Psoas muscle (tissue), 8 donors: ENCODE results near the gene IP6K1. TPM values are rescaled to one million over a fixed set of nuclear protein-coding genes. Genes with fewer than 3 reads are reported as not detected.
A peak's percentile ranks its signal among the peaks of the same experiment; 100 is the strongest.

Experiments used
- ATAC-seq, 4 donors: fragments of 200-7000 bp; cut with Tn5 transposase; one replicate each; pipeline ENCODE4 v1.9.1; 2020; ENCODE audit warnings: moderate library complexity in 3 of 4, mild to moderate bottlenecking in 2 of 4
- DNase-seq, 2 donors: peaks; one replicate each; pipeline ENCODE4 v3.0.0-alpha.2; 2020
- H3K27ac ChIP-seq: fragments of 200-600 bp; one replicate; pipeline ENCODE4 v1.8.0; 2022
- H3K27me3 ChIP-seq, 3 donors: fragments of 200-600 bp in 1 of 3; one replicate each; pipeline versions ENCODE4 v1.6.1 to v1.8.0; 2013 to 2022; ENCODE audit warnings: low read length in 2 of 3, mild to moderate bottlenecking in 2 of 3, moderate library complexity in 1 of 3; ENCODE audit not compliant: insufficient read depth in 3 of 3
- H3K36me3 ChIP-seq, 2 donors: fragments of 200-600 bp in 1 of 2; one replicate each; pipeline versions ENCODE4 v1.6.1 to v1.8.0; 2013 to 2022; ENCODE audit warnings: low read depth in 1 of 2, mild to moderate bottlenecking in 1 of 2, moderate library complexity in 1 of 2; ENCODE audit not compliant: insufficient read depth in 1 of 2
- H3K4me1 ChIP-seq: fragments of 200-600 bp; one replicate; pipeline ENCODE4 v1.8.0; 2022
- H3K4me3 ChIP-seq: fragments of 200-600 bp; one replicate; pipeline ENCODE4 v1.8.0; 2022; ENCODE audit warnings: mild to moderate bottlenecking
- H3K9me3 ChIP-seq: fragments of 200-600 bp; one replicate; pipeline ENCODE4 v1.8.0; 2022
- CTCF ChIP-seq: fragments of 200-600 bp; IDR thresholded peaks from one replicate; pipeline ENCODE4 v1.8.0; 2022; ENCODE audit warnings: antibody characterized with exemption
- WGBS, 3 donors: extraction: QIAGEN DNeasy Blood & Tissue Kit; methylation state at CpG; one replicate each; pipeline versions ENCODE4 v1.1.6 to v1.1.7; 2013; 5-methylcytosine and 5-hydroxymethylcytosine counted together
- intact Hi-C, 2 donors: fragments of 100-400 bp; cut with DNase I; formaldehyde crosslinking; loops; one replicate each; pipeline versions ENCODE4 v1.11.0 to v1.14.2; 2022
- polyA plus RNA-seq, 3 donors: library from polyadenylated mRNA; stranded (reverse); fragments of 200-250 nt; gene quantifications; one replicate each; pipeline ENCODE4 v1.2.3, GENCODE V29; 2013
- total RNA-seq, 4 donors: library from RNA; stranded (reverse); fragmentation: NEBNext Ultra II Directional in 2 of 4; extraction: Animal tissue kit (Norgen Biotek cat#: 25700) in 2 of 4; gene quantifications; one replicate each; pipeline versions ENCODE4 v1.2.1 to v1.2.4, GENCODE V29; 2021 to 2023
- donor health status: healthy with polysubstance abuse.
- donor health status: DM: no; HTN: no; CAD: no; lungs with moderate emphysema.
- donor health status: Bipolar disorder and iron deficiency.
- donor health status: healthy.
- donor health status: DM: yes; HTN: yes; CAD: no.
- donor health status: DM: no; HTN: no; CAD: no.
- donor health status: DM: no; HTN: no; CAD: no.
- donor health status: DM: yes; HTN: yes; CAD: no.

IP6K1 gene
- total and polyA plus RNA-seq, 7 donors = 9.1 to 16.1 (median 12.3) TPM

- no peak overlapping the region for H3K4me3 ChIP-seq
- TF ChIP-seq CTCF = no peak
- WGBS, 3 donors = 87 to 92% (median 87%) methylated on average over 19 of the region's 19 CpGs
- peaks cover 5 to 64% of the 10 kb centered on the region in 2 donors for H3K36me3 ChIP-seq
- H3K9me3 ChIP-seq = no peaks in the 10 kb centered on the region
- intact Hi-C loops = no loop called here
- no peaks in the 10 kb centered on the region for H3K27me3 ChIP-seq
- peaks cover 20% of the 10 kb centered on the region for H3K4me1 ChIP-seq
- ATAC-seq (no peak), DNase-seq (no peak)
- no peak overlapping the region for H3K27ac ChIP-seq
Observed at GRCh38 chr3:49727154-49727923, 59.0 kb downstream of the IP6K1 start.

GRCh38 chr3:49725906-49726681, 60.2 kb downstream of the IP6K1 start:
- no peak for ATAC-seq
- TF ChIP-seq CTCF = no peak
- WGBS, 3 donors = 77 to 79% (median 77%) methylated on average over 11 of the region's 11 CpGs
- Histone ChIP-seq H3K4me1 (peaks cover 20% of the 10 kb centered on the region), H3K9me3 (no peaks in the 10 kb centered on the region), H3K27me3 (no peaks in the 10 kb centered on the region), H3K36me3 (peaks cover 5 to 64% of the 10 kb centered on the region in 2 donors), H3K4me3 (no peak overlapping the region), H3K27ac (peak overlapping the region; percentile 16)
- intact Hi-C loops = no loop called here
- DNase-seq = no peak

GRCh38 chr3:49724586-49724985, 61.8 kb downstream of the IP6K1 start:
- Histone ChIP-seq H3K27me3 (no peaks in the 10 kb centered on the region), H3K4me3 (peak overlapping the region; percentile 83), H3K27ac (peak overlapping the region; percentile 94), H3K9me3 (no peaks in the 10 kb centered on the region), H3K4me1 (peaks cover 24% of the 10 kb centered on the region), H3K36me3 (peaks cover 2 to 57% of the 10 kb centered on the region in 2 donors)
- no peak for ATAC-seq
- peak in 1 of 2 donors; percentile 64 for DNase-seq
- no peak for TF ChIP-seq CTCF
- 15 to 23% (median 22%) methylated on average over 6 of the region's 6 CpGs for WGBS, 3 donors
- intact Hi-C loops = no loop called here

GRCh38 chr3:49723628-49724551, 62.5 kb downstream of the IP6K1 start, which contains the start of gene GMPPB:
GMPPB (minus strand) TSS chr3:49723951; CDS start chr3:49723726, 225 bp downstream.
- Histone ChIP-seq H3K9me3 (no peaks in the 10 kb centered on the region), H3K27me3 (no peaks in the 10 kb centered on the region), H3K4me3 (peak within 1 kb of the TSS; percentile 83), H3K27ac (peak within 1 kb of the TSS; percentile 94), H3K4me1 (peaks cover 30% of the 10 kb centered on the region), H3K36me3 (peaks cover 2 to 57% of the 10 kb centered on the region in 2 donors)
- peak; percentile 98 to 99 for DNase-seq
- WGBS, 3 donors = 0 to 1% (median 0%) methylated on average over 91 to 102 of the region's 102 CpGs
- intact Hi-C loops = no loop called here
- ATAC-seq = peak; percentile 87 to 91 (median 88)
- TF ChIP-seq CTCF = no peak
